Upper lobe of left lung (tissue), 6 donors: ENCODE data around the gene ERG. TPM values are rescaled to one million over a fixed set of nuclear protein-coding genes. Genes with fewer than 3 reads are reported as not detected.

ENCODE experiments used
- ATAC-seq, 2 donors: fragments of 200-7000 bp; cut with Tn5 transposase; one replicate each; pipeline ENCODE4 v1.9.1; 2022; ENCODE audit warnings: mild to moderate bottlenecking in 2 of 2, moderate library complexity in 2 of 2; ENCODE audit not compliant: low FRiP score in 2 of 2
- DNase-seq, 2 donors: peaks; one replicate each; pipeline ENCODE4 v3.0.0-alpha.2; 2019 to 2020
- H3K27ac ChIP-seq, 4 donors: fragments of 200-600 bp; sonication (generic); one replicate each; pipeline ENCODE4 v1.5.1; 2016 to 2019
- H3K27me3 ChIP-seq, 4 donors: fragments of 200-600 bp; sonication (generic); one replicate each; pipeline ENCODE4 v1.5.1; 2017 to 2019
- H3K36me3 ChIP-seq, 4 donors: fragments of 200-600 bp; sonication (generic); one replicate each; pipeline ENCODE4 v1.5.1; 2016 to 2019
- H3K4me1 ChIP-seq, 4 donors: fragments of 200-600 bp; sonication (generic); one replicate each; pipeline ENCODE4 v1.5.1; 2018 to 2019
- H3K4me3 ChIP-seq, 4 donors: fragments of 200-600 bp; sonication (generic); one replicate each; pipeline ENCODE4 v1.5.1; 2017 to 2019; ENCODE audit warnings: mild to moderate bottlenecking in 2 of 4, moderate library complexity in 1 of 4
- H3K9me3 ChIP-seq, 4 donors: fragments of 200-600 bp; sonication (generic); one replicate each; pipeline ENCODE4 v1.5.1; 2018 to 2019
- CTCF ChIP-seq, 6 experiments: fragments of 450-650 bp in 4 of 6; fragments of 200-600 bp in 2 of 6; sonication (generic) in 2 of 6; IDR thresholded peaks; one replicate each; pipeline ENCODE4 v1.5.1; 2016 to 2019; ENCODE audit warnings: antibody characterized with exemption in 6 of 6
- EP300 ChIP-seq, 4 donors: sonication (generic); formaldehyde crosslinking; IDR thresholded peaks; one replicate each; pipeline ENCODE4 v1.5.1; 2017; ENCODE audit warnings: antibody characterized with exemption in 4 of 4, control low read depth in 2 of 4
- POLR2A ChIP-seq, 4 donors: fragments of 450-650 bp; IDR thresholded peaks; one replicate each; pipeline ENCODE4 v1.5.1; 2016 to 2017; ENCODE audit warnings: antibody characterized with exemption in 4 of 4, mild to moderate bottlenecking in 2 of 4
- POLR2AphosphoS5 ChIP-seq, 2 donors: sonication (generic); formaldehyde crosslinking; IDR thresholded peaks; one replicate each; pipeline ENCODE4 v1.5.1; 2017; ENCODE audit warnings: antibody characterized with exemption in 2 of 2
- WGBS, 2 donors: methylation state at CpG; one replicate each; pipeline ENCODE4 v1.1.5; 2017 to 2018; 5-methylcytosine and 5-hydroxymethylcytosine counted together
- total RNA-seq, 6 donors: library from RNA; depleted of rRNA in 4 of 6; stranded (reverse); fragments of >200 nt in 4 of 6; gene quantifications; one replicate each; pipeline versions ENCODE4 v1.1.0 to v1.2.1, GENCODE V29; 2016 to 2021
- donor health status: DM: no; HTN: no; CAD: no; lungs with moderate emphysema.
- donor health status: DM: no; HTN: yes; CAD: no; lungs with severe emphysema.

Gene ERG
- total RNA-seq, 6 donors from 2014 or later: 14.7 to 38.9 (median 18.1) TPM

- peaks cover 0 to 3% (median 0%) of the 10 kb centered on the region in 4 donors for H3K4me1 ChIP-seq
- H3K27ac ChIP-seq: no peak overlapping the region
- no peak overlapping the region for H3K4me3 ChIP-seq
- WGBS, 2 donors: 76 to 83% methylated on average over 3 of the region's 3 CpGs
- no peaks in the 10 kb centered on the region for H3K9me3 ChIP-seq
- TF ChIP-seq EP300 (IDR thresholded peaks at IDR 0.05): no peak
- no peaks in the 10 kb centered on the region for H3K36me3 ChIP-seq
- no peaks in the 10 kb centered on the region for H3K27me3 ChIP-seq
- DNase-seq (no peak), ATAC-seq (no peak)
Observed at GRCh38 chr21:38534591-38534990, 36.3 kb upstream of the ERG start.

DNA sequence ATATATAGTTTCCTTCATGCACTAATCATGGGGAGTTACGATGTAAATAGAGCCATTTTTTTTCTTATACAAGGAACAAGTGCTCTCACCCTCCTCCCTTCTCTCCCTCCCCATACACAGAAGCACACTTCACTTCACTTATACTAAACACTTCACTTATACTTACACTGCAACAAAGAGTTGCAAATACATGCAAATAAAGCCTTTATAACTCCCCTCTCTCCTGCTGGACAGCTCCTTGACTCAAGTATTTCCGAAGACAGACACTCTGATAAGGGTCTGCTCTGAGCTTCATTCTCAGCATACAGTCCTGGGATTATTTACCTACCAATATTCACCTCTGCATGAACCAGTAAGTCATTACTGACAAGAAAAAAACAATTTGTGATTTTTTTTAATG, 35.6 kb upstream of the ERG start:
- 49 to 67% methylated on average over 2 of the region's 2 CpGs for WGBS, 2 donors
- Histone ChIP-seq H3K9me3 (no peaks in the 10 kb centered on the region), H3K4me1 (peaks cover 0 to 3% (median 0%) of the 10 kb centered on the region in 4 donors), H3K27me3 (no peaks in the 10 kb centered on the region), H3K4me3 (no peak overlapping the region), H3K27ac (no peak overlapping the region), H3K36me3 (no peaks in the 10 kb centered on the region)
- ATAC-seq (no peak), DNase-seq (no peak)
- TF ChIP-seq CTCF (IDR thresholded peaks at IDR 0.05) (no peak), EP300 (IDR thresholded peaks at IDR 0.05) (no peak), POLR2AphosphoS5 (IDR thresholded peaks at IDR 0.05) (no peak), POLR2A (IDR thresholded peaks at IDR 0.05) (no peak)

GRCh38 chr21:38531591-38531990, 33.3 kb upstream of the ERG start:
- Histone ChIP-seq H3K4me3 (no peak overlapping the region), H3K27me3 (no peaks in the 10 kb centered on the region), H3K9me3 (no peaks in the 10 kb centered on the region), H3K36me3 (no peaks in the 10 kb centered on the region), H3K27ac (no peak overlapping the region), H3K4me1 (peaks cover 0 to 3% (median 0%) of the 10 kb centered on the region in 4 donors)
- TF ChIP-seq POLR2A (IDR thresholded peaks at IDR 0.05) (no peak), POLR2AphosphoS5 (IDR thresholded peaks at IDR 0.05) (no peak), EP300 (IDR thresholded peaks at IDR 0.05) (no peak), CTCF (IDR thresholded peaks at IDR 0.05) (no peak)
- 63 to 68% methylated on average over 5 of the region's 5 CpGs for WGBS, 2 donors
- no peak for DNase-seq
- ATAC-seq: peak in 1 of 2 donors; percentile 79

DNA sequence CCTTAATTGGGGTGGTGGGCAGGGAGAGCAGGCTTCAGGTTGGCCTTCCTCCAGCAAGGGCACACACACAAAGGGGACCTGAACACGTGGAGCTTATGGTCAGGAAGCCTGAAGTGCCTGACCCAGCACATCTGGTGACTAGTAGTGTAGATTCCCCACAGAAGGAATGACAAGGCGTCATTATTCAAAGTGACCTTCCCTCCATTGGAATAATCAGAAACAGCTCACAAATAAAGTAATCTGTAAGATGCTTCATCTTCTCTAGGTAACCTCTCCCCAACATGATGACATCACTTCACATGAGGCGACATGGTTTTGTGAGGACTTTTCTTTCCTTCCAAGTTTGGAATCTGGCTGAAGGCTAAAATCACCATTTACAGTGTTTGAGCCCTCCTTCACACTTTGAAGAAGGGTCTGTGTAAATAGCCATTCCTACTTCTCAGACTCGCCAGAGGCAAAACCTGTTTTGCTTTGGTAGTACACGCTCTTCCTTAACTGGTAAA, 32.8 kb upstream of the ERG start:
- Histone ChIP-seq H3K27me3 (no peaks in the 10 kb centered on the region), H3K4me3 (no peak overlapping the region), H3K36me3 (no peaks in the 10 kb centered on the region), H3K9me3 (no peaks in the 10 kb centered on the region), H3K27ac (no peak overlapping the region), H3K4me1 (peaks cover 0 to 3% (median 0%) of the 10 kb centered on the region in 4 donors)
- ATAC-seq (no peak), DNase-seq (no peak)
- 64 to 69% methylated on average over 5 of the region's 5 CpGs for WGBS, 2 donors
- TF ChIP-seq POLR2A (IDR thresholded peaks at IDR 0.05) (no peak), POLR2AphosphoS5 (IDR thresholded peaks at IDR 0.05) (no peak), EP300 (IDR thresholded peaks at IDR 0.05) (no peak), CTCF (IDR thresholded peaks at IDR 0.05) (no peak)

GRCh38 chr21:38527737-38528136, 29.5 kb upstream of the ERG start:
- TF ChIP-seq POLR2AphosphoS5 (IDR thresholded peaks at IDR 0.05) (no peak), CTCF (IDR thresholded peaks at IDR 0.05) (no peak), EP300 (IDR thresholded peaks at IDR 0.05) (no peak)
- no peaks in the 10 kb centered on the region for H3K27me3 ChIP-seq
- no peak overlapping the region for H3K4me3 ChIP-seq
- H3K9me3 ChIP-seq: no peaks in the 10 kb centered on the region
- ATAC-seq: no peak
- DNase-seq: no peak
- H3K4me1 ChIP-seq: no peaks in the 10 kb centered on the region
- WGBS, 2 donors: 93 to 94% methylated on average over 8 of the region's 8 CpGs
- H3K27ac ChIP-seq: no peak overlapping the region
- no peaks in the 10 kb centered on the region for H3K36me3 ChIP-seq
